H1 (cell line): Measurements from ENCODE around the gene RASSF5. TPM values are rescaled to one million over a fixed set of nuclear protein-coding genes. Genes with fewer than 3 reads are reported as not detected.

Experiments
- CTCF ChIA-PET: fragments of 300-600 bp; sonication (Branson Sonifier 250); formaldehyde crosslinking; loops from one replicate; lab custom pipeline; 2021; ENCODE audit not compliant: partially characterized antibody; lab: Charles Lee
- POLR2A ChIA-PET: fragments of 300-600 bp; sonication (Branson Sonifier 250); formaldehyde crosslinking; loops from one replicate; lab custom pipeline; 2021; ENCODE audit warnings: inconsistent platforms; ENCODE audit not compliant: partially characterized antibody; lab: Charles Lee
- DNase-seq, 2 experiments: peaks; one replicate each; pipeline versions ENCODE4 v3.0.0 to v3.0.0-alpha.2; 2010 to 2022; ENCODE audit warnings: low spot score in 2 of 2, low read depth in 1 of 2, mixed read lengths in 1 of 2
- FAIRE-seq: peaks from 2 replicates; lab custom pipeline; 2011; peaks lifted over from hg19 to GRCh38; lab: Jason Lieb, UNC
- H2AFZ ChIP-seq: 2 replicates; pipeline ENCODE4 v1.8.1; 2012; ENCODE audit warnings: low read length, inconsistent platforms
- H2AK5ac ChIP-seq: 2 replicates; pipeline ENCODE4 v1.6.1; 2013; ENCODE audit warnings: low read depth, low read length
- H2BK120ac ChIP-seq: replicated peaks from 2 replicates; pipeline ENCODE3; 2013; ENCODE audit warnings: low read depth, low read length, inconsistent platforms
- H2BK12ac ChIP-seq: 2 replicates; pipeline ENCODE4 v1.6.1; 2013; ENCODE audit warnings: low read depth, low read length
- H2BK15ac ChIP-seq: 2 replicates; pipeline ENCODE4 v1.6.1; 2013; ENCODE audit warnings: low read length
- H2BK20ac ChIP-seq: 2 replicates; pipeline ENCODE4 v1.6.1; 2013; ENCODE audit warnings: low read length
- H2BK5ac ChIP-seq: 2 replicates; pipeline ENCODE4 v1.6.1; 2013; ENCODE audit warnings: low read depth, low read length
- H3K14ac ChIP-seq: 2 replicates; pipeline ENCODE4 v1.6.1; 2013; ENCODE audit warnings: inconsistent platforms; ENCODE audit not compliant: insufficient read length
- H3K18ac ChIP-seq: 2 replicates; pipeline ENCODE4 v1.6.1; 2013; ENCODE audit warnings: low read length; ENCODE audit errors: extremely low read depth
- H3K23ac ChIP-seq: 2 replicates; pipeline ENCODE4 v1.6.1; 2013; ENCODE audit warnings: inconsistent platforms; ENCODE audit not compliant: insufficient read length
- H3K23me2 ChIP-seq: 2 replicates; pipeline ENCODE4 v1.6.1; 2013; ENCODE audit warnings: low read depth, low read length
- H3K27ac ChIP-seq: 2 replicates; pipeline ENCODE4 v1.6.1; 2011; ENCODE audit warnings: low read depth, low read length, inconsistent platforms
- H3K27me3 ChIP-seq, 4 experiments: replicated peaks in 1 of 4; 1 replicate in 1 of 4; 2 replicates in 3 of 4; pipeline versions ENCODE4 v1.6.1 to v1.8.1; 2011 to 2013; ENCODE audit warnings: low read length in 3 of 4, mild to moderate bottlenecking in 3 of 4, inconsistent platforms in 2 of 4, mixed read lengths in 2 of 4, moderate library complexity in 1 of 4; ENCODE audit not compliant: control insufficient read depth in 3 of 4, insufficient read depth in 3 of 4; ENCODE audit errors: extremely low read depth in 1 of 4
- H3K36me3 ChIP-seq, 4 experiments: 2 replicates each; pipeline versions ENCODE4 v1.6.1 to v1.8.1; 2011 to 2013; ENCODE audit warnings: mild to moderate bottlenecking in 4 of 4, low read length in 3 of 4, moderate library complexity in 2 of 4, control low read depth in 1 of 4, inconsistent platforms in 1 of 4; ENCODE audit not compliant: insufficient read depth in 4 of 4, control insufficient read depth in 2 of 4
- H3K4ac ChIP-seq: replicated peaks from 2 replicates; pipeline ENCODE3; 2013; ENCODE audit warnings: low read length, low read depth, mixed read lengths, inconsistent platforms; ENCODE audit not compliant: insufficient read length
- H3K4me1 ChIP-seq, 4 experiments: replicated peaks in 1 of 4; 1 replicate in 1 of 4; 2 replicates in 3 of 4; pipeline versions ENCODE4 v1.6.1 to v1.8.1; 2011 to 2013; ENCODE audit warnings: low read length in 3 of 4, inconsistent platforms in 2 of 4, mixed read lengths in 1 of 4; ENCODE audit not compliant: insufficient read depth in 4 of 4, control insufficient read depth in 3 of 4
- H3K4me2 ChIP-seq, 2 experiments: 2 replicates each; pipeline versions ENCODE4 v1.6.1 to v1.8.1; 2011 to 2013; ENCODE audit warnings: low read depth in 2 of 2, low read length in 2 of 2, control low read depth in 1 of 2, inconsistent platforms in 1 of 2, mild to moderate bottlenecking in 1 of 2; ENCODE audit not compliant: insufficient read depth in 1 of 2
- H3K4me3 ChIP-seq, 4 experiments: fragments of 200-600, 300-600 bp in 1 of 4; sonication (generic), shearing (Covaris generic), sonication (Bioruptor Twin) in 1 of 4; 2 replicates each; pipeline versions ENCODE4 v1.5.1 to v1.8.1; 2011 to 2016; ENCODE audit warnings: low read length in 4 of 4, low read depth in 3 of 4, control low read depth in 2 of 4, inconsistent platforms in 2 of 4, mild to moderate bottlenecking in 2 of 4, mixed read lengths in 1 of 4, moderate library complexity in 1 of 4; ENCODE audit not compliant: insufficient read depth in 2 of 4; ENCODE audit errors: extremely low read depth in 1 of 4
- H3K56ac ChIP-seq: replicated peaks from 2 replicates; pipeline ENCODE3; 2013; ENCODE audit warnings: low read depth, mild to moderate bottlenecking, mixed read lengths, low read length, inconsistent platforms; ENCODE audit not compliant: insufficient read length
- H3K79me1 ChIP-seq: 2 replicates; pipeline ENCODE4 v1.6.1; 2013; ENCODE audit warnings: low read depth, low read length, control low read depth
- H3K79me2 ChIP-seq, 2 experiments: 2 replicates each; pipeline versions ENCODE4 v1.6.1 to v1.8.1; 2012 to 2013; ENCODE audit warnings: low read length in 2 of 2, mild to moderate bottlenecking in 2 of 2, inconsistent platforms in 1 of 2; ENCODE audit not compliant: insufficient read depth in 2 of 2, control insufficient read depth in 1 of 2
- H3K9ac ChIP-seq, 4 experiments: replicated peaks in 1 of 4; 1 replicate in 1 of 4; 2 replicates in 3 of 4; pipeline versions ENCODE4 v1.6.1 to v1.8.1; 2011 to 2013; ENCODE audit warnings: low read depth in 3 of 4, low read length in 3 of 4, control low read depth in 2 of 4, mild to moderate bottlenecking in 2 of 4, moderate library complexity in 2 of 4, inconsistent platforms in 1 of 4; ENCODE audit errors: extremely low read depth in 1 of 4
- H3K9me3 ChIP-seq, 2 experiments: 2 replicates each; pipeline versions ENCODE4 v1.6.1 to v1.8.1; 2012 to 2013; ENCODE audit warnings: mild to moderate bottlenecking in 2 of 2, moderate library complexity in 2 of 2, control low read depth in 1 of 2, inconsistent platforms in 1 of 2, low read depth in 1 of 2, low read length in 1 of 2, mixed read lengths in 1 of 2; ENCODE audit not compliant: insufficient read depth in 2 of 2
- H4K20me1 ChIP-seq, 2 experiments: replicated peaks in 1 of 2; 2 replicates each; pipeline versions ENCODE3 to v1.8.1; 2011 to 2013; ENCODE audit warnings: inconsistent platforms in 2 of 2, low read length in 2 of 2, mild to moderate bottlenecking in 1 of 2; ENCODE audit not compliant: insufficient read depth in 2 of 2, control insufficient read depth in 1 of 2
- H4K5ac ChIP-seq: 2 replicates; pipeline ENCODE4 v1.6.1; 2013; ENCODE audit warnings: low read length, low read depth, mixed read lengths, inconsistent platforms; ENCODE audit not compliant: insufficient read length
- H4K8ac ChIP-seq: 2 replicates; pipeline ENCODE4 v1.8.0; 2013; ENCODE audit warnings: mild to moderate bottlenecking, moderate library complexity, low read length, inconsistent platforms; ENCODE audit not compliant: insufficient read depth; ENCODE audit errors: extremely low read depth
- H4K91ac ChIP-seq: replicated peaks from 2 replicates; pipeline ENCODE3; 2013; ENCODE audit warnings: low read length, mixed read lengths, inconsistent platforms; ENCODE audit not compliant: insufficient read length
- CBX8 ChIP-seq: fragments of 300-800, 300-1000 bp; sonication (generic); IDR thresholded peaks from 2 replicates; pipeline ENCODE4 v1.7.1; 2016; ENCODE audit warnings: low read depth, low read length, borderline replicate concordance
- CHD1 ChIP-seq: IDR thresholded peaks from 2 replicates; pipeline ENCODE4 v1.6.1; 2012; ENCODE audit warnings: low read depth, low read length, improper control_type of control experiment
- KDM1A ChIP-seq: fragments of 200-600, 300-600 bp; sonication (generic); IDR thresholded peaks from 2 replicates; pipeline ENCODE4 v1.7.1; 2016; ENCODE audit warnings: mild to moderate bottlenecking, low read length, borderline replicate concordance
- NRF1 ChIP-seq: IDR thresholded peaks from 2 replicates; pipeline ENCODE4 v1.6.1; 2011; ENCODE audit warnings: mild to moderate bottlenecking, low read depth, low read length, improper control_type of control experiment
- RBBP5 ChIP-seq: IDR thresholded peaks from 2 replicates; pipeline ENCODE4 v1.7.1; 2012; ENCODE audit warnings: low read depth, mild to moderate bottlenecking, inconsistent platforms, low read length, moderate library complexity, borderline replicate concordance
- SIX5 ChIP-seq: IDR thresholded peaks from 2 replicates; pipeline ENCODE4 v1.6.1; 2011; ENCODE audit warnings: mild to moderate bottlenecking, low read depth, low read length
- SP1 ChIP-seq: IDR thresholded peaks from 2 replicates; pipeline ENCODE4 v1.6.1; 2011; ENCODE audit warnings: low read depth, low read length
- TAF7 ChIP-seq: optimal IDR thresholded peaks from 2 replicates; pipeline ENCODE3; 2011; ENCODE audit warnings: low read depth, mild to moderate bottlenecking, inconsistent platforms, low read length, moderate library complexity, borderline replicate concordance
- WGBS, 2 experiments: shearing (Covaris generic) in 1 of 2; methylation state at CpG; one replicate each; pipeline versions ENCODE4 v1.1.6 to v1.1.7; 2013 to 2015; ENCODE audit warnings: low lambda C conversion rate in 2 of 2, mixed read lengths in 2 of 2, inconsistent platforms in 1 of 2, low coverage in 1 of 2, missing lambda C conversion rate in 1 of 2; ENCODE audit not compliant: insufficient replicate concordance in 2 of 2, insufficient coverage in 1 of 2, insufficient read length in 1 of 2; ENCODE audit errors: extremely low coverage in 1 of 2, missing lambda C conversion rate in 1 of 2; 5-methylcytosine and 5-hydroxymethylcytosine counted together
- polyA plus RNA-seq, 7 experiments: library from polyadenylated mRNA; depleted of rRNA in 3 of 7; stranded (reverse) in 5 of 7; unstranded in 2 of 7; fragments of >200 nt in 5 of 7; fragments of 200-250 nt in 2 of 7; gene quantifications; 1 replicate in 5 of 7; 2 replicates in 1 of 7; 4 replicates in 1 of 7; pipeline versions ENCODE4 v1.2.1 to v1.2.3, GENCODE V29; 2011 to 2013; ENCODE audit warnings: missing spikeins in 2 of 7, mixed read lengths in 2 of 7
- total RNA-seq: library from RNA; stranded (reverse); fragmentation: NEBNext Ultra II Directional; extraction: Animal tissue kit (Norgen Biotek cat#: 25700); gene quantifications from 2 replicates; pipeline ENCODE4 v1.2.1, GENCODE V29; 2021
- TF ChIP-seq, protein P1 (sequence below), 3 experiments: IDR thresholded peaks; 1 replicate in 2 of 3; 2 replicates in 1 of 3; pipeline versions ENCODE4 v1.5.1 to v1.6.1; 2011; ENCODE audit warnings: low read length in 3 of 3, mild to moderate bottlenecking in 3 of 3, inconsistent platforms in 2 of 3, low read depth in 1 of 3, moderate library complexity in 1 of 3; ENCODE audit not compliant: insufficient read depth in 1 of 3; ENCODE audit errors: control extremely low read depth in 1 of 3

RASSF5 gene
- total and polyA plus RNA-seq, 2 of the 8 experiments (the other 6 are each of a cell fraction or from before 2014, with no cell fraction given), result 0.82 to 1.8 TPM

DNA sequence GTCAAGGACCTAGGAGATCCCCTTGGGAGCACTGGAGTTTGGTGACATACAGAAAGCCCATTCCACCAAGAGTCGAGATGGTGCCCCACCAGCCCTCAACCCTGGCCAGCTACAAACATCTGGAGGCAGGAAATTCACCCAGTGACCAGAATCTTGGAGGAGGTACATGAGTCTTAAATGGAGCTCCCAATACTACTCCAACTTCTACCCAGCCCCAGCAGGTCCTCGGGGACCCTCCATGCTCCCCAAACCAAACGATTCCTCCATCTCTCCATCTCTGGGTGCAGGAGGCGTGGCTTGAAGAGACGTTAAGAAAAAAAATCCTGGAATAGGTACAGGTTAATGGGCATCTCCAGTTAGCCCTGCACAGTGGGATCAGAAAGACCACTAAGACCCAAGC lies 5.5 kb upstream of the RASSF5 start:
- Histone ChIP-seq H3K27ac (no peak overlapping the region), H3K14ac (no peak overlapping the region), H3K4ac (no peak overlapping the region), H3K23ac (no peak overlapping the region), H2BK20ac (no peak overlapping the region), H2AK5ac (no peak overlapping the region), H2AFZ (no peak overlapping the region), H3K79me2 (no peaks in the 10 kb centered on the region), H3K9me3 (no peaks in the 10 kb centered on the region), H4K5ac (no peak overlapping the region), H4K8ac (no peak overlapping the region), H4K91ac (no peak overlapping the region), H3K79me1 (no peaks in the 10 kb centered on the region), H3K23me2 (peaks cover 3% of the 10 kb centered on the region; the same call in 1 of the 2 replicates), H2BK5ac (no peak overlapping the region), H3K4me1 (peaks cover 0 to 5% (median 2%) of the 10 kb centered on the region in 4 experiments; a peak in 3 of 7 replicates), H3K36me3 (no peaks in the 10 kb centered on the region), H3K9ac (no peak overlapping the region), H2BK15ac (no peak overlapping the region), H2BK120ac (no peak overlapping the region), H3K4me3 (no peak overlapping the region), H3K4me2 (no peak overlapping the region), H2BK12ac (no peak overlapping the region), H4K20me1 (no peaks in the 10 kb centered on the region), H3K27me3 (peaks cover 8 to 23% (median 21%) of the 10 kb centered on the region in 4 experiments), H3K56ac (no peak overlapping the region), H3K18ac (no peak overlapping the region)
- ChIA-PET POLR2A (interaction anchor here (1.5 kb wide), 1 partner anchor 12 kb away, joined by 5 read pairs; no protein-coding TSS in a partner anchor), CTCF (interaction anchor here (0.6 to 13.3 kb wide), 10 partner anchors 11 to 447 kb away, joined by 3 to 167 read pairs (median 3); partner anchors contain the start of gene EIF2D)
- TF ChIP-seq NRF1, result no peak
- TF ChIP-seq KDM1A, result no peak
- TF ChIP-seq SIX5, result no peak
- TF ChIP-seq TAF7, result no peak
- TF ChIP-seq RBBP5, result no peak
- TF ChIP-seq CBX8, result no peak
- TF ChIP-seq CHD1, result no peak
- TF ChIP-seq SP1, result no peak
- TF ChIP-seq, protein P1, sequence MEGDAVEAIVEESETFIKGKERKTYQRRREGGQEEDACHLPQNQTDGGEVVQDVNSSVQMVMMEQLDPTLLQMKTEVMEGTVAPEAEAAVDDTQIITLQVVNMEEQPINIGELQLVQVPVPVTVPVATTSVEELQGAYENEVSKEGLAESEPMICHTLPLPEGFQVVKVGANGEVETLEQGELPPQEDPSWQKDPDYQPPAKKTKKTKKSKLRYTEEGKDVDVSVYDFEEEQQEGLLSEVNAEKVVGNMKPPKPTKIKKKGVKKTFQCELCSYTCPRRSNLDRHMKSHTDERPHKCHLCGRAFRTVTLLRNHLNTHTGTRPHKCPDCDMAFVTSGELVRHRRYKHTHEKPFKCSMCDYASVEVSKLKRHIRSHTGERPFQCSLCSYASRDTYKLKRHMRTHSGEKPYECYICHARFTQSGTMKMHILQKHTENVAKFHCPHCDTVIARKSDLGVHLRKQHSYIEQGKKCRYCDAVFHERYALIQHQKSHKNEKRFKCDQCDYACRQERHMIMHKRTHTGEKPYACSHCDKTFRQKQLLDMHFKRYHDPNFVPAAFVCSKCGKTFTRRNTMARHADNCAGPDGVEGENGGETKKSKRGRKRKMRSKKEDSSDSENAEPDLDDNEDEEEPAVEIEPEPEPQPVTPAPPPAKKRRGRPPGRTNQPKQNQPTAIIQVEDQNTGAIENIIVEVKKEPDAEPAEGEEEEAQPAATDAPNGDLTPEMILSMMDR (IDR thresholded peaks at IDR 0.05; ENCODE audit: control extremely low read depth in 1 of 3, insufficient read depth in 1 of 3, low read depth in 1 of 3, low read length in 3 of 3), result no peak
- FAIRE-seq (no peak), DNase-seq (no peak)
- WGBS, 2 experiments, result 83% methylated on average over 5 of the region's 5 CpGs; no CpG with 5 or more reads in 1 of the 2 experiments
